ENCODE measurements around the gene KIF18A.

- TF ChIP-seq, protein P1, sequence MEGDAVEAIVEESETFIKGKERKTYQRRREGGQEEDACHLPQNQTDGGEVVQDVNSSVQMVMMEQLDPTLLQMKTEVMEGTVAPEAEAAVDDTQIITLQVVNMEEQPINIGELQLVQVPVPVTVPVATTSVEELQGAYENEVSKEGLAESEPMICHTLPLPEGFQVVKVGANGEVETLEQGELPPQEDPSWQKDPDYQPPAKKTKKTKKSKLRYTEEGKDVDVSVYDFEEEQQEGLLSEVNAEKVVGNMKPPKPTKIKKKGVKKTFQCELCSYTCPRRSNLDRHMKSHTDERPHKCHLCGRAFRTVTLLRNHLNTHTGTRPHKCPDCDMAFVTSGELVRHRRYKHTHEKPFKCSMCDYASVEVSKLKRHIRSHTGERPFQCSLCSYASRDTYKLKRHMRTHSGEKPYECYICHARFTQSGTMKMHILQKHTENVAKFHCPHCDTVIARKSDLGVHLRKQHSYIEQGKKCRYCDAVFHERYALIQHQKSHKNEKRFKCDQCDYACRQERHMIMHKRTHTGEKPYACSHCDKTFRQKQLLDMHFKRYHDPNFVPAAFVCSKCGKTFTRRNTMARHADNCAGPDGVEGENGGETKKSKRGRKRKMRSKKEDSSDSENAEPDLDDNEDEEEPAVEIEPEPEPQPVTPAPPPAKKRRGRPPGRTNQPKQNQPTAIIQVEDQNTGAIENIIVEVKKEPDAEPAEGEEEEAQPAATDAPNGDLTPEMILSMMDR (IDR thresholded peaks at IDR 0.05) = no peak
- TF ChIP-seq POLR2A (IDR thresholded peaks at IDR 0.05; ENCODE audit: low read depth) (no peak), POLR2AphosphoS5 (IDR thresholded peaks at IDR 0.05) (no peak)
These were observed 15.2 kb downstream of the KIF18A start for GRCh38 chr11:28092786-28093185.
